ENCODE results near the gene BEAN1.

Gene BEAN1

DNA sequence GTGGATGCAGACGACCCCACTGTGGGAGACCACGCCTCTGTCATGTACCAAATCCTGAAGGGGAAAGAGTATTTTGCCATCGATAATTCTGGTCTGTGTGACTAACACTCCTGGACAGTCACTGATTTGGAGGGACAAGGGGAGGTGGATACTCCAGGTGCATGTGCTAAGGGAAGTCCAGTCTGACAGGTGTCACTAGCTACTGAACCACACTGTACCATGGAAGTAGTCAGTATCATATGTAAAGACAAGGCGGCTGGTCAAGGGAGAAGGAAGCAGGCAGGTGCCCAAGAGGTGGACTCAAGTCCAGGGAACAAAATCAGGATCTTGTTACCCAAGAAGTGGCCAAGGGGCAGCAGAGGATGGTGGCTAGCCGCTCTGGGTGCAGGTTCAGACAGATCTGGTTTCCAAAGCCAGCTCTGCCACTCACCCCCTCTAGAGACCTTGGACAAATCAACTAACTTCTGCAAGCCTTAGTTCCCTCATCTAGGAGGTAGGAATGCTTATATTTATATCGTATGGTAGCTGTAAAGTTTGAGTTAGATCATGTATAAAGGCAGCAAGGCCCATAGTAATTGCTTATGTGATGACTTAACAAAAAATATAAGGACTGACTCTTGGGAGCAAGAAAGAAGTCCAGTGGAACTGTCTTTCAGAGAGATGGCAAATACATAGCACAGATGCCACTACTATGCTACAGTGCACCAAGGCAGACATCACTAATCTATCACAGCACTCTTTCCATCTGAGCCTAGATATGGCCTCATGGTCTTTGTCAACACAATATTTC, 38.5 kb upstream of the BEAN1 start:
- TF ChIP-seq, protein P1, sequence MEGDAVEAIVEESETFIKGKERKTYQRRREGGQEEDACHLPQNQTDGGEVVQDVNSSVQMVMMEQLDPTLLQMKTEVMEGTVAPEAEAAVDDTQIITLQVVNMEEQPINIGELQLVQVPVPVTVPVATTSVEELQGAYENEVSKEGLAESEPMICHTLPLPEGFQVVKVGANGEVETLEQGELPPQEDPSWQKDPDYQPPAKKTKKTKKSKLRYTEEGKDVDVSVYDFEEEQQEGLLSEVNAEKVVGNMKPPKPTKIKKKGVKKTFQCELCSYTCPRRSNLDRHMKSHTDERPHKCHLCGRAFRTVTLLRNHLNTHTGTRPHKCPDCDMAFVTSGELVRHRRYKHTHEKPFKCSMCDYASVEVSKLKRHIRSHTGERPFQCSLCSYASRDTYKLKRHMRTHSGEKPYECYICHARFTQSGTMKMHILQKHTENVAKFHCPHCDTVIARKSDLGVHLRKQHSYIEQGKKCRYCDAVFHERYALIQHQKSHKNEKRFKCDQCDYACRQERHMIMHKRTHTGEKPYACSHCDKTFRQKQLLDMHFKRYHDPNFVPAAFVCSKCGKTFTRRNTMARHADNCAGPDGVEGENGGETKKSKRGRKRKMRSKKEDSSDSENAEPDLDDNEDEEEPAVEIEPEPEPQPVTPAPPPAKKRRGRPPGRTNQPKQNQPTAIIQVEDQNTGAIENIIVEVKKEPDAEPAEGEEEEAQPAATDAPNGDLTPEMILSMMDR (IDR thresholded peaks at IDR 0.05; ENCODE audit: control extremely low read depth, extremely low read depth, low read depth, missing control alignments), result no peak
- ChIA-PET POLR2A (no interaction called here), CTCF (interaction anchor here (1.1 to 2.2 kb wide), 4 partner anchors 18 to 479 kb away, joined by 3 to 5 read pairs (median 3); no protein-coding TSS in a partner anchor)
- no peak for DNase-seq (ENCODE audit: extremely low spot score)

DNA sequence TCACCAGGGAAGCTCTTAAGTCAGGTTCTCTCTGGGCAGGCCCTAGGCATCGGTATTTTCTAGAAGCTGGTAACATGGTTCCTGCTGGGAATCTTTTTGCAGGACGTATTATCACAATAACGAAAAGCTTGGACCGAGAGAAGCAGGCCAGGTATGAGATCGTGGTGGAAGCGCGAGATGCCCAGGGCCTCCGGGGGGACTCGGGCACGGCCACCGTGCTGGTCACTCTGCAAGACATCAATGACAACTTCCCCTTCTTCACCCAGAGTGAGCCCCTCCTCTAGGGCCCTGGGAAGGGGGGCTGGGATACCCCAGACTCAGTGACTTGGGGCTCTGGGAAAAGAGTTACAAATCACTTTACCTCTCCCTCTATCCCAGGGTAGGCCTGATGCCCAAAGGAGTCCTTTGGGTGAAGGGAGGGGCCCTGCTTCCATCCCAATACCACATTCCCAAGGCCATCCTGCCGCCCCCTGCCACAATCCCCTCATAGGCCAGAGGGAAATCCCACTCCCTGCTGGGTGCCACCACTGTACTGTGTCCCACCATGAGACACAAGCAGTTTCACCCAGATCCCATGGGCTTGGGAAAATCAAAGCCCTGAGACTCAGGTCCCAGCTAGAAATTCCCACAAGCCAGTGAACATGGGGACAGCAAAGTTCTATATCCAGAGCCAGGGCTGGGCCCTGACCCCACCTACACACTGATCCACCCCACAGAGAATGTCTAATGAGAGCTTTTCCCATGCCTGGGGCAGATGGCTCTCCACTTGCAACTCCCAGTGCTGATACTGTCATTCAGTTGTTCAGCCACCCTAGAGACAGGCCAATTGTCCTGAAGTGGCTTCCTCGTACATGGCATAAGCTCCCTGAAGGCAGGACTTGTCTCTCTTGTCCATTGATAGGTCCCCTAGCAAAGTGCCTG, 37.6 kb upstream of the BEAN1 start:
- ChIA-PET POLR2A (no interaction called here), CTCF (interaction anchor here (0.8 to 2.2 kb wide), 6 partner anchors 11 to 478 kb away, joined by 3 to 5 read pairs (median 3); no protein-coding TSS in a partner anchor)
- TF ChIP-seq, protein P1 (IDR thresholded peaks at IDR 0.05; ENCODE audit: control extremely low read depth, extremely low read depth, low read depth, missing control alignments), result no peak
- no peak for DNase-seq (ENCODE audit: extremely low spot score)

DNA sequence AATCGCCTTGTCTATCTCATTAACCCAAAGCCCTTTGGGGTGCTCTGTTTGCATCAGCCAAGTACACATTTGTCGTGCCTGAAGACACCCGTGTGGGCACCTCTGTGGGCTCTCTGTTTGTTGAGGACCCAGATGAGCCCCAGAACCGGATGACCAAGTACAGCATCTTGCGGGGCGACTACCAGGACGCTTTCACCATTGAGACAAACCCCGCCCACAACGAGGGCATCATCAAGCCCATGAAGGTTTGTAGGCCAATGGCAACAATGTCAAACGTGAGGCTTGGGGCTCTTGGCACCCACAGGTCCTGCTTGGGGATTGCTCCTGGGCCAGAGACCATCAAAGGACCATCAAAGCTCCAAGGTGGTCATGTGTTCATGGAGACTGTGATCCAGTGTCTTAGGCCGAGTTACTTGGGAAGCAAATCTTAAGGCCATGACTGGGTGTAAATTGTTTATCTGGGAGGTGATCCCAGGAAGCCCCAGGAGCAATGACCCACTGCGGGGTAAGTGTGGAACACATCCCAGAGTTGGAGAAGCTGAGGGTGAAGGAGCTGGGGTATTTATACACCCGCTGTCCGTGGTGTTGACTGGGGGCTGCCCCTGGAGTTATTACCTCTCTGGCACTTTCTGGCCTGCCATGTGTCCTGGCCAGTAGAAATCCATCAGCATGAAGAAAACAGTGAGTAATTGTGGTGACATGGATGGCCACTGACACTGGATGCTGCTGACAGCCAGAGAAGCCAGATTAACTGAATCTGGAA, 36.6 kb upstream of the BEAN1 start:
- POLR2A ChIA-PET, result no interaction called here
- no peak for DNase-seq (ENCODE audit: extremely low spot score)
- CTCF ChIA-PET, result interaction anchor here (1.1 to 2.2 kb wide), 3 partner anchors 12 to 477 kb away, joined by 3 to 5 read pairs (median 3); no protein-coding TSS in a partner anchor
- TF ChIP-seq, protein P1 (IDR thresholded peaks at IDR 0.05; ENCODE audit: control extremely low read depth, extremely low read depth, low read depth, missing control alignments), result no peak

DNA sequence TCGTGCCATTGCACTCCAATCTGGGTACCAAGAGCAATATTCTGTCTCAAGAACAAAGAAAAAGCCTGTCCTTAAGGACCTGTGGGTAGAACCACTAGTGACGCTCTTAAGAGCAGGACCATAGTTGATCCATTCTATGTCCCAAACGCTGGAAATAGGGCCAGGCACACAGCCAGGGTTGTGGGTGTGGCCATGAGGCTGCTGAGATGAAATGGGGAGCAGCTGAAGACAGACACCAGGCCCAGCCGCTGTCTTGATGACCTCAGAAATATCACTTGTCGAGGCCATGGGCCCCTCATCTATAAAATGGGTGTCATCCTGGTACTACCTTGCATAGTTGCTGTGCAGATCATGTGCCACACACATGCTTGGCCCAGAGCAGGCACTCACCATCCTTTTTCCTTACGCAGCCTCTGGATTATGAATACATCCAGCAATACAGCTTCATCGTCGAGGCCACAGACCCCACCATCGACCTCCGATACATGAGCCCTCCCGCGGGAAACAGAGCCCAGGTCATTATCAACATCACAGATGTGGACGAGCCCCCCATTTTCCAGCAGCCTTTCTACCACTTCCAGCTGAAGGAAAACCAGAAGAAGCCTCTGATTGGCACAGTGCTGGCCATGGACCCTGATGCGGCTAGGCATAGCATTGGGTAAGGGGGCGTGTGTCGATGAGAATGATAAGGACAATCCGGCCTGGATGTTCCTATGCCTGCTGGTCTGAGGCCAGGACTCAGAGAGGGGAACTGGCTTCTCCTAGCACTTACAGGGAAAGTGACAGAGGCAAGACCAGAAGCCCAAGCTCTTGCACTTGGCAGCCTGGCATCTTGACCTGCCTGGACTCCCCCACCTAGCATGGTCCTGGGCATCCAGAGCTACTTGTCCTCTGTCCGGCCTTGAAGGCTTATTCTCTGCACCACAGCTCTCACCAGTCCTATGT, 35.1 kb upstream of the BEAN1 start:
- no peak for DNase-seq (ENCODE audit: extremely low spot score)
- ChIA-PET POLR2A (no interaction called here), CTCF (interaction anchor here (1.3 to 2.1 kb wide), 3 partner anchors 12 to 47 kb away, joined by 3 to 10 read pairs (median 4); no protein-coding TSS in a partner anchor)
- TF ChIP-seq, protein P1 (IDR thresholded peaks at IDR 0.05; ENCODE audit: control extremely low read depth, extremely low read depth, low read depth, missing control alignments), result no peak

DNA sequence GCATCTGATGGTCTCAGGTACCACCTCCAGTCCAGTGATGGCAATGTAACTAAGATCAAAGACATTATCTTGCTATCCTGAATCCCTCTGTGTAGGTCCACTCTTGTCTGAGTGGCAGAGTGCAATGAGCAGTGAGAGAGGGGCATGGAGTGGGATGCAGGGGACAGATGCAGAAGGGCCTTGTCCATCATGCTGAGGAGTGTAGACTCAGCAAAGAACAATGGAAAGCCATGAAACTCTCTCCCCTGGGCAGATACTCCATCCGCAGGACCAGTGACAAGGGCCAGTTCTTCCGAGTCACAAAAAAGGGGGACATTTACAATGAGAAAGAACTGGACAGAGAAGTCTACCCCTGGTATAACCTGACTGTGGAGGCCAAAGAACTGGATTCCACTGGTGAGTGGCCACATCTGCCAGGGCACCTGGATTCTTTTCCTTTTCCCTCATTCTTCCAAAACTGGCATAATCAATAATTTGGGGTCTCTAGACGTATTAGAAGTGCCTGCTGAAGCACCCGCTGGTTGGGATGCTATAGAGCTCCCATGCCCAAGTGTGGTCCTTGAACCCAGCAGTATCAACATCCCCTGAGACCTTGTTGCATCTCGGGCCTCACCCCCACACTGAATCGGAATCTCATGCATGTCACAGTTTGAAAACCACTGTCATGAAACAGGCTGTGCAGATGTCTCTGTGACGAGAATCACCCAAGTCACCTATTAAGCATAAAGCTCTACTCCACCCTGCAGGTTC, 31.1 kb upstream of the BEAN1 start:
- DNase-seq (ENCODE audit: extremely low spot score), result no peak
- ChIA-PET CTCF (interaction anchor here (1.7 kb wide), 1 partner anchor 10 kb away, joined by 9 read pairs; no protein-coding TSS in a partner anchor), POLR2A (no interaction called here)
- TF ChIP-seq, protein P1 (IDR thresholded peaks at IDR 0.05; ENCODE audit: control extremely low read depth, extremely low read depth, low read depth, missing control alignments), result no peak

All from GM10248 (cell line).